ENCODE measurements around the gene SYT13. TPM values are rescaled to one million over a fixed set of nuclear protein-coding genes. Genes with fewer than 3 reads are reported as not detected.

Gene SYT13
- total and polyA plus RNA-seq, 2 donors (not counting 3 experiments of a cell fraction or from before 2014, with no cell fraction given) = not detected

DNA sequence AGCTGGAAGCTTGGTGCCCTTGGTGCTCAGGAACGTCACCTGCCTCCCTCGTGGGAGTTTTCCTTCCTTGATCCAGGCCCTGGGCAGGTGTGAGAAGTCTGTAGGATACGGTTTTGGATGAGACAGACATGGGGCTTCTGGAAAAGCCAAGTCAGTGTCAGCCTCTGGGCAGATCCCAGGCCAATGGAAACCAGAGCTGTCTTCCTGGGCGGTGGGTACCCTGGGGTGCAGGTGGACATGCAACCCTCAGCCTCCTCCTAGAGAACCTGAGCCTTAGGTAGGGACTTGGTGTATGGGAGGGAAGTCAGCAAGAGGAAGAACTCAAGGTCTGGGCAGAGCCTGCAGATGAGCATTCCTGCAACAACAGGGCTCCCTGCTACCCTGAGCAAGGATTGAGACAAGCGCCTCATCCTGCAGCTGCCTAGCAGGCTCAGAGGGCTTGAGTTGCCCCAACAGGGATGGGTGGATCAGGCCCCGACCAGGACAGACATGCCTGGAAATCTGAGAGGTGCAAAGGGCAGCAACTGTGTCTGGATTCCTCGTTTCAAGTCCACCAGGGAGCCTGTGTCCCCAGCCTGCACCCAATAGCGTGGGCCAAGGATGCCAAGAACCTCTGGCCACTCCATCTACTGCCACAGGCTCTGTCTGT, 37.6 kb upstream of the SYT13 start:
- FAIRE-seq (no peak), DNase-seq (ENCODE audit: low read depth, low spot score) (no peak)
- intact Hi-C loops (cut with micrococcal nuclease) = no loop called here
- no peaks in the 10 kb centered on the region for H3K9me3 ChIP-seq (replicated peaks; ENCODE audit: control insufficient read depth, insufficient read depth, low read length)
- H3K4me3 ChIP-seq (replicated peaks in 1 of 3; ENCODE audit: insufficient read depth in 1 of 3, low read depth in 1 of 3, low read length in 3 of 3) = no peak overlapping the region
- ChIA-PET CTCF (no interaction called here), POLR2A (no interaction called here)
- dilution Hi-C loops (cut with MboI; ENCODE audit: extremely low pct_ligation_motif_present, low sequenced_read_pairs) = no loop called here
- H3K27me3 ChIP-seq (ENCODE audit: control insufficient read depth in 2 of 2, insufficient read depth in 2 of 2, low read length in 2 of 2) = peaks cover 0 to 5% of the 10 kb centered on the region in 2 experiments
- no peak overlapping the region for H3K27ac ChIP-seq (ENCODE audit: insufficient read depth, low read depth, low read length)
- no peaks in the 10 kb centered on the region for H3K36me3 ChIP-seq (ENCODE audit: control insufficient read depth in 2 of 2, extremely low read depth in 1 of 2, insufficient read depth in 2 of 2, low read length in 2 of 2)
- no peaks in the 10 kb centered on the region for H3K9me1 ChIP-seq (replicated peaks; ENCODE audit: control insufficient read depth, extremely low read depth, insufficient read depth, low read length)
- no peaks in the 10 kb centered on the region for H3K4me1 ChIP-seq (ENCODE audit: control insufficient read depth, extremely low read depth, insufficient read depth, low read length)
- no peak overlapping the region for H3K9ac ChIP-seq (replicated peaks; ENCODE audit: extremely low read depth, insufficient read depth, low read length)
- no peak for TF ChIP-seq MYC (IDR thresholded peaks at IDR 0.05; ENCODE audit: low read depth, low read length)
- TF ChIP-seq GATA2 (IDR thresholded peaks at IDR 0.05; ENCODE audit: insufficient read depth, insufficient read length, low read depth, low read length) = no peak
- TF ChIP-seq POLR2AphosphoS5 (IDR thresholded peaks at IDR 0.05; ENCODE audit: insufficient read depth, low read depth, low read length) = no peak
- TF ChIP-seq EZH2 (IDR thresholded peaks at IDR 0.05; ENCODE audit: borderline replicate concordance, low read depth, low read length, severe bottlenecking) = no peak
- TF ChIP-seq, protein P1, sequence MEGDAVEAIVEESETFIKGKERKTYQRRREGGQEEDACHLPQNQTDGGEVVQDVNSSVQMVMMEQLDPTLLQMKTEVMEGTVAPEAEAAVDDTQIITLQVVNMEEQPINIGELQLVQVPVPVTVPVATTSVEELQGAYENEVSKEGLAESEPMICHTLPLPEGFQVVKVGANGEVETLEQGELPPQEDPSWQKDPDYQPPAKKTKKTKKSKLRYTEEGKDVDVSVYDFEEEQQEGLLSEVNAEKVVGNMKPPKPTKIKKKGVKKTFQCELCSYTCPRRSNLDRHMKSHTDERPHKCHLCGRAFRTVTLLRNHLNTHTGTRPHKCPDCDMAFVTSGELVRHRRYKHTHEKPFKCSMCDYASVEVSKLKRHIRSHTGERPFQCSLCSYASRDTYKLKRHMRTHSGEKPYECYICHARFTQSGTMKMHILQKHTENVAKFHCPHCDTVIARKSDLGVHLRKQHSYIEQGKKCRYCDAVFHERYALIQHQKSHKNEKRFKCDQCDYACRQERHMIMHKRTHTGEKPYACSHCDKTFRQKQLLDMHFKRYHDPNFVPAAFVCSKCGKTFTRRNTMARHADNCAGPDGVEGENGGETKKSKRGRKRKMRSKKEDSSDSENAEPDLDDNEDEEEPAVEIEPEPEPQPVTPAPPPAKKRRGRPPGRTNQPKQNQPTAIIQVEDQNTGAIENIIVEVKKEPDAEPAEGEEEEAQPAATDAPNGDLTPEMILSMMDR (IDR thresholded peaks at IDR 0.05; ENCODE audit: extremely low read depth in 1 of 2, insufficient read depth in 1 of 2, low read depth in 1 of 2, low read length in 2 of 2) = no peak
- TF ChIP-seq, protein P2, sequence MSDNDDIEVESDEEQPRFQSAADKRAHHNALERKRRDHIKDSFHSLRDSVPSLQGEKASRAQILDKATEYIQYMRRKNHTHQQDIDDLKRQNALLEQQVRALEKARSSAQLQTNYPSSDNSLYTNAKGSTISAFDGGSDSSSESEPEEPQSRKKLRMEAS (IDR thresholded peaks at IDR 0.05; ENCODE audit: insufficient read depth, insufficient read length) = no peak
- TF ChIP-seq POLR2A (IDR thresholded peaks at IDR 0.05; ENCODE audit: low read depth, low read length) = no peak
- no peak for TF ChIP-seq FOS (IDR thresholded peaks at IDR 0.05; ENCODE audit: borderline replicate concordance, insufficient read depth, low read length)
- no peak overlapping the region for H3K4me2 ChIP-seq (ENCODE audit: insufficient read depth, low read length)
- H3K79me2 ChIP-seq (ENCODE audit: control insufficient read depth, insufficient read depth, low read length) = no peaks in the 10 kb centered on the region
- H4K20me1 ChIP-seq (replicated peaks; ENCODE audit: control insufficient read depth, extremely low read depth, insufficient read depth, low read length) = no peaks in the 10 kb centered on the region
- BruUV-seq (replicated peaks) = no TSS peak
- H2AFZ ChIP-seq (ENCODE audit: low read depth, low read length) = no peak overlapping the region
